Suppressor macrophage (primary cell): Measurements from ENCODE around the gene MARCHF10.

Experiments
- DNase-seq, 4 experiments: peaks; one replicate each; pipeline ENCODE4 v3.0.0-alpha.2; 2020 to 2022

MARCHF10 gene

DNA sequence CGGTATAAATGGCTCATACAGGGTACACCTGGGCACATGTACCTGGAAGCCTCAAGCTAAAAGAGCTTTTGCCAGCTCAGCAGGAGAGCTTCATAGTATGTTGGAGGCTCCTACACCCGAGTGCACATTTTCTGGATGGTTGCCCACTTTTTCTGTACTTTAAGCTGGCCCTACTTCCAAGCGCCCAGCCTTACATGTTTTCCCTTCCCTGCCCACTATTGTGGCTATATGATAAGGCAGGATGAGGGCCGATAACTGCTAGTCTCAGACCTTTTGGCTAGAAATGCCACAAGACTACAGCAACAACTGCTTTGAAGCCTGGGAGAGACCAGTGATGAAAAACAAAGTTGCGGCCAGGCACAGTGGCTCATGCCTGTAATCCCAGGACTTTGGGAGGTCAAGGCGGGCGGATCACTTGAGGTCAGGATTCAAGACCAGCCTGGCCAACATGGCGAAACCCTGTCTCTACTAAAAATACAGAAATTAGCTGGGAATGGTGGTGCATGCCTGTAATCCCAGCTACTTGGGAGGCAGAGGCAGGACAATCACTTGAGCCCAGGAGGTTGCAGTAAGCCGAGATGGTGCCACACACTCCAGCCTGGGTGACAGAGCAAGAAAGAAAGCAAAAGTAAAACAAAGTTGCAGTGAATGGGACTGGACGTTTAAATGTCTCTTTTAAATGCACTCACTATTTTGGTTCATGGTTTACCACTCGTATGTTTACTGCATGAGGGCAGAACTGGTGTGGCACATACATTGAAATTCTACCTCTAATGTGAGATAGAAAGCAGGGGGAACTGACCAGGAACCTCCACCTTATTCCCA lies 14.2 kb upstream of the MARCHF10 start:
- no peak for DNase-seq

DNA sequence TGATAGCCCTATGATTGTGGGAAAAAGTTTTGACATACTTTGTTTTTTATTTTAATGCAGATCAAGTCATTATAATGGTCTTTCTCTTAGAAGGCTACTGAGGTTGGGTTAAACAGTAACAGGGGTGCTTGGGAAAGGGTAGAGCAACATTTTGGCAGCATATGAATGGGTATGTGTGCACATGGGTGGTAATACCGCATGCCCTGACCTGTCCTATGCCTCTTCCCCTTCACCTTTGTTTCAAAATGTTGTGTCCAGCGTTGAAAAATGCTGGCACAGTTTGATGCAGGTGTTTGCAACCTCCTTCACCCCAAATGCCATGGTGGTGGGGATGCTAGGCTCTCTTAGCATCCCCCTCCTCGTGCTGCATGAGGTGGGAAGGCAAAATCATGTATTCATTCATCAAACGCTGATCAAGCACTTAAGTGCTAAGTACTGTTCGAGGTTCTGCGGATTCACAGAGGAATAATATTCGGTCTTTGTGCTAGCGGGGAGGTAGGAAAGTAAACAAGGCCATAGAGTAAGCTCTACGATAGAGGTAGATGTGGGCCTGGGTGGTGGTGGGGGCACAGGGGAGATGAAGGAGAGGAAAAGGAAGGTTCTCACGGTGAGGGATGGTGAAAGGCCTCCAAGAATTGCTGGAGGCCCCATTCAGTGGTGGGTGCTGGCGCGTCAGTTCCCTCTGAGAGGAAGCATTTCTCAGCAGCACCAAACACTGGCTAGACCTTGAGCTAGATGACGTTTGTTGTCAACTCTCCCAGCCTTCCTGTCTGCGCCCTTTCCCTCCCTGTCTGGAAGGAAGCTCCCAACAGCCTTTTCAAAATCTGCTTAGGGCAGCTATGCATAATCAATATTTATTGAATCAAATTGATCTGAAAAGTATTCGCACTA lies 13.3 kb upstream of the MARCHF10 start:
- DNase-seq: no peak

DNA sequence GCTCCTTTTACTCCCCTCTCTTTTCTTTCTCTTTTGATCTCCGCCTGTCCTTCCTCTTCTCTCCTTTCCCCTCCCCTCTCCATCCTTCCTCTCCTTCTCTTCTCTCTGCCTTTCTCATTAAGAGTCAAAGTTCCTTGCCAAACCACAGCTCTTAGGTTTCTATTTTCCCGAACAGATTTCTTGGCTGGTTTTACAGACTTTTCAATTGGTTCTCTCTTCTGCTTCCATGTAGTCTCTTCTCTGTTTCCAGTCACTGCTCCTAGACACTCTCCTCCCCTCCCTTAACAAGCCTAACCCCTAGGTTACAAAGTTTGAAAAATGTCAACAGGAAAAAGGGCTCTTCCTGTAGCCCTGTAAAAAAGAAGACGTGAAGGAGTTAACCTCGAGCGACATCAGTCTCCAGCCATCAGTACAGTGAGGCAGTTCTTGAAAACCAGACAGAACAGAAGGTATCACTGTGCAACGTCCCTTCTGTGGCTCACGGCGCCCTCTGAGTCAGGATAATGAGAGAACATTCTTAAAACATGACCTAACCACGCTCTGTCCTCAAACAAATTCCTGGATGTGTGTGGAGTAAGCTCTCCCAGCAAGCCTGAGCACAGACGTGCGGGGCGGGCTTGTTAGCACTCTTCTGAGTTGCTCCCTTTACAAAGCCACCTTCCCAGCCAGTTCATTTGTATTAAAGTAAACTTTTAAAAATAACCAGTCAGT lies 11.6 kb upstream of the MARCHF10 start:
- DNase-seq: peak in 3 of 4 experiments; percentile 9 to 19 (median 18)

DNA sequence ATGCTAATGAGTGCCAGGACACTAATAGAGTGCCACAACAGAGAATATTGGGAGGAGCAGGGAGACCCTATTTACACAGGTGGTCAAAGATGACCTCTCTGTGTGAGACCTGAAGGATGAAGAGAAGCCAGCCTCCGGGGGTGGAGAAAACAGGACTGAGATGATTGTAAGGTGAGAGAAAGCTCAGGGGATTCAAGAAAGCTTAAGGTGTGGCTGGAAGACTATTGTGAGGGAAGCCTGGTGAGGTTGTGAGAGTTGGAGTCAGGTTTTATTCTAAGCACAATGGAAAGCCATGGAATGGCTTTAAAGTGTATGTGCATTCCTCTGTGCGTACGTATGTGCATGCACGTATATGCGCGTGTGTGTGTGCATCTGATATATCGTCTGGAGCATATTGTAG lies 10.4 kb upstream of the MARCHF10 start:
- no peak for DNase-seq

DNA sequence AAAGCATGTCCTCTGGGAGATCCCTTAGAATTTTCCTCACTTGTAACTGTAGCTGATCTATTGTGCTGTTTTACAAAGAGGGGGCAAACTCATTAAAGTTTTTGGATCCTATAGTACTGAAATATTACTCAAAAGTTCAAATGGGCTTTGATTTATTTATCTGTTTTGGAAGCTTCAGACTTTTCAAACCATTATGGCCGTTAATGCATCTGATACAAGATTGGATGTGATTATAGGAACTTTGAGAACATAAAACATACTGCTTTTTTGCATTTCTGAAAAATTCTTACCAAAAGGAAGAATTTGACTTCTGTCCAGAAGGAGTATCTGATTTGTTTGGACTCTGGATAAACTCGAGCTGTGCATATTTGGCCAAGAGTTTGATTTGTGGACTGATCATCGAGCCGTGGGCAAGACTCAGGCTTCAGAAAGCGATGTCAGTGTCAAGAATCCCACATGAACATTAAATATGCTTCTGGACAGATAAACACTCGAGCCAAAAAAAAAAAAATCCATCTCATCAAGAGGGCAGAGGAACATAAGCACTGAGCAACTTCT lies 8.2 kb upstream of the MARCHF10 start:
- DNase-seq: no peak

DNA sequence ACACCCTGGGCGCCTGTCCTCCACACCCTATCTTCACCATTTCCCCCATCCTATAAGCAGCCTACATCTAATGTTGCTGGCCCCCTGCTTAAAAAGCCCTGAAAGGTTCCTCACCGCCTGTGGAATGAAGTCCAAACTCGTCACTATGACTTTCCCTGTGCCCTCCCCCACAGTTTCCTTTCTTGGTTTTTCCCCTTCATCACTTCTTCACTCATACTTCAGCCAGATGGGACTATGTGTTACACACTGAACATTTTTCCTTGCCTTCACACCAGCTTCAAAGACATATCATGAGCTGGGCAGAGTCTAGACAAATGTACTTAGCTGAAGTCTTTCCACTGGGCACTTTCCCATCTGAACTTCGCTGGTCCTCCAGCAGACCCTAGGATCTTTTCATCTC lies 1.5 kb upstream of the MARCHF10 start:
- no peak for DNase-seq

DNA sequence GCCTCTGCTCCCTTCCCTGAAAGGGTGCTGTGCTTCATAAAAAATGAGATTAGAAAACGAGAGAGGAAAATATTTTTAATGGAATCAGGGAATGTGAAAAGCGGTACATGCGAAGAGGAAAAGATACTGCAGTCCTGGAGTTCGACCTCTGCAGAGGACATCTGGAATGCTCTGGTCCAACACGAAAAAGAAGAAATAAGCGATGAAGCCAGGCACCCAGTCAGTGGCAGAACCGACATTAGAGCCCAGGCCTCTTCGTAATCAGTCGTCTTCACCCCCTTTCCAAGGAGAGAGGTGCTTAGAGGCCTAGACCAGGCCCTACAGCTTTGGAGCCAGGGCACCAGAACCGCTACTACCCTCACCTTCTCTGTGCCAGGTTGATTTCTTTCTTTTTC lies 459 bp upstream of the MARCHF10 start:
- DNase-seq: no peak

DNA sequence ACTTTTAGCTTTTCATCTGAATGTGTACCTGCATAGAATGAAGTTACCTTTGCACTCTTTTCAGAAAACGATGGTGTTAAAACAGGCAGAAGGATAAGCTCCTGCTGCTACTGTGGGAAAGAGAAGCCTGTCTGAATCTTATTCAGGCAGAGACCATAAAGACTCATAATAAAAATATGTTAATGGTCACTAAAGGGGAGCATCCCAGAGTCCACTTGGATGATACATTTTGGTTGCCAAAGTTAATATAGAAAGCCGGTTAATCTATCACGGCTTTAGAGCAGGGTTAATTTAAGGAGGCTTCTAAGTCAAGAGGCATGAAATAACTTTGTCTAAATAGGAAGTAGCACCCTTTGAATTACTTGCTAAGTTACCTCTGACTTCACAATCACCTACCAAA lies 2.9 kb downstream of the MARCHF10 start:
- DNase-seq: no peak

DNA sequence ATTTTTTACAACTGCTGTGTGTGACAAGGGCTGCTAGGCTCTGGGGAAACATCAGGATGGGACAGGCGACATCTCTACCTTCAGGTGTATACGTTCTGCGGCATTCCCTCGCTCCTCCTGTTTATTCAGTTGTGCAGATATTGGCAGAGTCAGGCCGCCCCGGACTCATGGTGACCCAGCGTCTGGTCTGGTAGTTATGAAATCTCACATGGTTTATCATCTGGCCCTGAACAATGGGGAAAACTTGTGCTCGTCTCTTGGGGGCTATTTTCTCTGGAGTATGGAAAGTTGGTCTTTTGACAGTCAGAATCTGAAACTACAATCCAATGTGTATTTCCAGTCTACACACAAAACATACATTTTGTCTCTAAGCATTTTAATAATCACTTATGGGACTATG lies 3.3 kb downstream of the MARCHF10 start:
- DNase-seq: no peak

DNA sequence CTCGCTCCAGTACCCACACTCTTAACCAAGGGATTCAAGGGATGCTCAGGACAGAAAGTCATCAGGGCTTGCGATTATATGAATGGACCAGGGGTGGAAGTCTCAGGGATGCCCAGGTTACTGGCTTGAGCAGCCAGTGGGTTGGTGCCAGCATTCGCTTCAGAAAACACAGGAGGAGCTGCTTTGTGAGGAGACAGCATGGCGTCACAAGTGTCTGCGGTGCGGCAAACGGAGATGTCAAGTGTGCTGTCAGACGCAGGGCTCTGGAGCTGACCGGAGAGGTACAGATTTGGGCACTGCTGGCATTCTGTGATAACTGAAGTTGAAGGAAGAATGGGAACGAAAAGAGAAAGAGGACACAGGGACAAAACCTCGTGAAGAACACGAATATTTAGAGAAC lies 4.1 kb downstream of the MARCHF10 start:
- no peak for DNase-seq

DNA sequence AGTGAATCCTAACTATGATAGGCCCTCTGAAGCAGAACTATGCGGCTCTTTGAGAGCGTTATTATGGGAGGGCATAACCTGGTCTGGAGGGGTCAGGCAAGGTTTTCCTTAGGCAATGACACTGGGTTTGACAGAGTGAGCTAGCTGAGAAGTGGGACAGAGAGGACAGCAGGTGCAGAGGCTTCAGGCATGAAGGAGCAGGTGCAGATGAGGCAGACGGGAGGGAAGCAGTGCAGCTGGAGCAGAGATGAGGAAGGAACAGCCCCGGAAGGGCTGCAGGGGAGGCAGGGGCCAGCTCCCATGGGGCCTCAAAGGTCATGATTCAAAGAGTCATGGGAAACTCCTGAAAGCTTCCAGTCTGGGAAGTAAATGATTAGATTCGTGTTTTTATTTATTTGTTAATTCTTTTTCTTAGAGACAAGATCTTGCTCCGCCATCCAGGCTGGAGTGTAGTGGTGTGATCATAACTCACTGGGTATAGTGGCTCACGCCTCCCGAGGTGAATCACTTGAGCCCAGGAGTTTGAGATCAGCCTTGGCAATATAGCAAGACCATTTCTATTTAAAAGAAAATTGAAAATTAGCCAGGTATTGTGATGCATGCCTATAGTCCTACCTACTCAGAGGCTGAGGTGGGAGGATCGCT lies 5.4 kb downstream of the MARCHF10 start:
- DNase-seq: peak in 1 of 4 experiments; percentile 26

DNA sequence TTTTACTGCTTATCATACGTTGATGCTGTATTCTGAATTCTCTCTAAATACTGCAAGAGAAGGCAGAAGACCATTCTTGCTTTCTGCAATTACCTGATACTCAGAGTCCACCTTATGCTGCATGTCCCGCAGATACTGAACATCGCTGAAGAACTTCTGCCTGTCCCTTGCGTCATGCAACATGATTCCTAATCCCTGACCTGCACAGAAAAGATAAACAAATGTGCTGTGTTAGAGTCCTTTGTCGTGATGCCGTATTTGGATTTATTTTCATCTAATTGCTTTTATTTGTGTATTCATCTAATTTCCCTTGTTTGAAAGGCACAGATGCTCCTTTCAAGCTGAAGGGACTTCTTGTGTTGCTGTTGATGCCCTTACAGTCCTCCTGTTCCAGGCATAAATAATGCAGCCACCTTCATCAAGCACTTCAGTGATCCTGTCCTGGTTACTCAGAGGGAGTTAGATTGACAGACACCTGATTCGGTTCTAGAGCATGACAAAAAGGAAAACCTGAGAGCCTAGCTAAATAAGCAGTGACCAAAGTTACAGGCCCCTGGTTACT lies 6.5 kb downstream of the MARCHF10 start:
- DNase-seq: no peak

DNA sequence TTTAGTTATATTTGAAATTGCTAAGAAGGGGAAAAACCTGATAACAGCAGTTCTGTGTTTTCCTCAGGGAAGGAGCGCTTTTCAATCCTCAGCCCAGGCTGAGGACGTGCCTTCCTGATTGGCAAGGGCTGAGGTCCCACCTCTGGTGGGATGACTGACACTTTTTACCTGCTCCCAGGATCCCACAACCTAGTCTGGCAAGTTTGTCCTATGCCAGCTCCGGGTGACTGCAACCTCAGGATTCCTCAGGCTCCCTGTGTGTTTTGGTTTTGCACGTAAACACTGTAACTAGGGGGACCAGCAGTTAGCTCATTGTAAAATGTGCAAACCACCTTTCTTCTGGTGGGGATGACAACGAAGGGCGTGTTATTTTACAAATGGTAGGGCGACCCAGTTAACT lies 7.5 kb downstream of the MARCHF10 start:
- no peak for DNase-seq

DNA sequence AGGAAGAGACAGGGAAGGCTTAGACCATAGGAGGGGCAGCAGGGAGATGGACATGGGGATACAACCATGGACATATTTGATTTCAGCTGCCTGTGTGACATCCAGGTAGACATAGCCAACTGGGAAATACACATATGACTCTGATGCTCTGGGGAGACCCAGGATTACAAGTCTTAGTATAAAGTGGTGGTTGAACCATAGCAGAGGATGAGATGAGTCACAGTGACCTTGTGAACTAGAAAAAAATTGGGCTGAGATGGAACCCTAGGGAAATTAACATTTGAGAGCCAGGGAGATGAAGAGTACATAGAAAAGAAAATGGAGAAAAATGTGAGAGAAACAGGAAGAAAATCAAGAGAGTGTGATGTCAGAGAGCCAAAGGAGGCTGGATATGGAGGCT lies 10.2 kb downstream of the MARCHF10 start:
- DNase-seq: no peak

DNA sequence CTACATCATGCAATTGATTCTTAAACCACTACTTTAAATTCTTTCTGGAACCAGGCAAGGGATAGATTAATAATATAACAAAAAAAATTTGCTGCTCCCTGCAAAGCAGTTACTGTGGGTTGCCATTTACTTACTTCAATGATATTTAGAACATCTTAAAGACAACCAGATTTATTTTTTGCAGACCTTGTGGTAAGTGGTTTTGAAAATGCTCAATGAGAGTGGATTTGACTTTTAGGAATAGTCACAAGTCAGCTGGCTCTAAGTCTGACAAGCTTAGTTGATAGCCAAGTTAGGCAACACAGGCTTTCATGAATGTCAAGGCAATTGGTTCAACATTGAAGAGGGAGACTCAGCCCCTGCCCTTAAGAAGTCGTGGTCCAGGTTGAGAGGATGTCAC lies 11.8 kb downstream of the MARCHF10 start:
- DNase-seq: no peak

DNA sequence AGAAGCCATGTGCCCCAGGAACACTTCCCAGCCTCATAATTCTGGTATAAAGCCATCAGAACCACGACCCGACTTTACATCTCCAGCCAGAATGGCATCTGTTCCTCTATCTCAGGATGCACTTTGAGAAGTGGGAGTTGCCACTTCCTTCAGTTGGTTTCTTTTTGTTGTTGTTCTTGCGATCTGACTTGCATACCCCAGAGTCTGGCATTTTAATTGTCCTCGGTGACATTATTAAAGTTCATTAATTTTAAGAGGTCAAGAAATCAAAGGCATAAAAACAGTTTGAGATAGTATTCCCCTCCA lies 13.5 kb downstream of the MARCHF10 start:
- DNase-seq: peak in 3 of 4 experiments; percentile 14 to 35 (median 21)

DNA sequence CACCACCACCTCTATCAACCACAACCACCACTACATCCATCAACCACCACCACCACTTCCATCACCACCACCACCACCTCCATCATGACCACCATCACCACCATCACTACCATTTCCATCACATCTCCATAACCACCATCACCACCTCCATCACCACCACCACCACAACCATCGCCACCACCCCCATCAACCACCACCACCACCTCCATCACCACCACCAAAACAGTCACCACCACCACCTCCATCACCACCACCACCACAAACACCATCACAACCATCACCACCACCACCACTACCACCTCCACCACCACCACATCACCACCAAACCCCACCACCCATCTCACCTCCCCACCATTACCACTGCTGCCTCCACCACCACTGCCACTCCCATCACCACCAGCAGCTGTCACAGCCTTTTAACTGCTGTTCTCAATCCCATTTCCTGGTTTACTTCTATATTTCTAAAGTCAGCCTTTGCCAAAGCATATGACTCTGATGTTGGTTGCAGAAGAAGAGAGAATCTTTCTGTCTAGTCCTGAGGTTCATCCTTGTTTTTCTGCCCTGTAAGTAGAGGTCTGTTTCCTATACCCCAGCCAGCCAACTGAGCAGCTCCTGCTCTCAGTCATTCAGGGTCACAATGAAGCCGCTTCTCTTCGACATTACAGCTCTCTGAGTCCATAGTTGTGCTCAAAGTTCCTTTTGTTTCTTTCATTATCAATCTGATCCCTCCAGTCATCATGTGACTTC lies 14.0 kb downstream of the MARCHF10 start:
- no peak for DNase-seq

DNA sequence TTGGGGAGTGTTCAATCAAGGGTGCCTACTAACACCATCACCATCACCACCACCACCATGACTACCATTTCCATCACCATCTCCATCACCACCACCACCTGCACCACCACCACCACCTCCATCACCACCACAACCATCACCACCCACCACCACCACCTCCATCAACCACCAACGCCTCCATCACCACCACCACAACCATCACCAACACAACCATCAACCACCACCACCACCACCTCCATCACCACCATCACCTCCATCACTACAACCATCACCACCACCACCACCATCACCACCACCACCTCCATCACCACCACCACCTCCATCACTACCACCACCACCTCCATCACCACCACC lies 15.7 kb downstream of the MARCHF10 start:
- DNase-seq: no peak

DNA sequence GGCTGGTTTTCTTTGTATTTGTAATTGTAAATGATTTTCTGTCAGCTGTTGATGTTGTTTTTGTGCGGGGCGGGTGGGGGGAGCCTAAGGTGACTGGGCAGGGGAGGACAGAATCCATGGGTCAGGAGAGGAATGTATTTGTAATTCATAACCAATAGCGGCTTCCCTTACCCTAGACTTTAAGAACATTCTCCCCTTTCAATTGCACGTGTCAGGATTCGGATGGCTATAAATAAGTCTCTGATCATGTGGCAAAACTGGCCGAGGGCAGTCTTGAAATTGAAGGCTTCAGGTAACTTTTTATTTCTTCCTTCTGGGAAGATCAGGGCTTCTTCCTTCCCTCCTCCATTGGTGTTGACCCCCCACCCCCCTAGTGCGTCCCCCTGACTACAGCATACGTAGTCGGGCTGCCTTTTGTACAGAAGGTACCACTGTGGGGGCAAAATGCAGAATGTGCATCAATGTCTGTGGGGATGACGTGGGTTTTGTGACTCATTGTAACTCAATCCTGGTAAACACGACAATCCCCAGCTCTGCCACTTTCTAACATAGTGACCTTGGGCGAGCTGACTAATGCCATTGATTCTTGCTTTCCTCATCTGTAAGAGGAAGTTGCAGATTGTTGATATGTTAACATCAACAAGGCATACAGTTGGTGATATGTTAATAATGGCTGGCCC lies 16.2 kb downstream of the MARCHF10 start:
- DNase-seq: peak; percentile 26 to 64 (median 44)

DNA sequence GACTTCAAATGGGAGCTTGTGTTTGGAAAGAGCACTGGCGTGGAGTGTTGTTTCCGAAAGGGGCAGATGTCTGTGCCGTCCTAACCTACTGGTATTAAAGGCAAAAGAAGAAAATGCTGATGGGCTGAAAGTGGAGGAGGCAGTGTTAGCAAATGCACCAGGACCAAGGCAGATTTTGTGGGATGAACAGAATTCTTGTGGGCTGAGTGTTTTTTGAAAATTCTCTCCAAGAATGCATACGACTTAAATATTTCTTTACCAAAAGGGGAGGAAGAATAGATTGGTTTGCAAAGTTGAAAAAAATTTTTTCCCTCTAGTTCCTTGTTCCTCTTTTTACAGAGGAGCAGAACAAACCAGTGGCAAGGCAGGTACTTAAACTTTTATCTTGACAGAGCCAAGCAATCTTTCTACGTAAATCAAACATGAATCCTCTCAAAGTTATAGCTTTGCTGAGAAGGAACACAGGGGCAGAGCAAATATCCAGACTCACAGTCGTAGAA lies 16.8 kb downstream of the MARCHF10 start:
- DNase-seq: peak in 2 of 4 experiments; percentile 26 to 34

DNA sequence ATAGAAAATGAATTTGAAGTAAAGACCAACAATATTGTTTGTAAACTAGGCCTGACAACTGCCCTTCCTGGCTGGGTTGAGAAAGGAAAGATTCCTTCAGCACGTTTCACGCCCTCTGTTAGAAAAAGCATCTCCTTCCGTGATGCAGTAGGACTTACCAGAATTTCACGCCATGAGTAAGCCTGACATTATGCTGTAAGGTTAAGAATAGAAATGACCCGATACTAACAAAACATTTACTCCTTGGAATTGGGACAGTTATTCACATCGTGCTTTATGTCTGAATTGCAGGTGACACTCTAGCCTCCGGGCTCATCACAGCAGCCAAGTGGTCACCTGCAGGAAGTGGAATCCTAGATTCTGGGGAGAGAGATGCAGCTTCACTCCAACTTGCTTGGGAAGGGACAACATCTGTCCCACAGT lies 17.5 kb downstream of the MARCHF10 start:
- DNase-seq: no peak
